Endothelial cell (in vitro differentiated cells): ENCODE data around the gene CHM. TPM values are rescaled to one million over a fixed set of nuclear protein-coding genes. Genes with fewer than 3 reads are reported as not detected.
"Not testable (repeated sequence)": the region's sequence is repeated elsewhere in the genome, so short reads cannot be mapped to it uniquely, and the experiment has no call there.

ENCODE experiments used
- DNase-seq: peaks from one replicate; pipeline ENCODE4 v3.0.0; 2021; ENCODE audit warnings: low spot score
- H3K27ac Mint-ChIP-seq: one replicate; pipeline ENCODE4 v1.8.0; 2021; ENCODE audit warnings: mixed read lengths, inconsistent platforms; ENCODE audit not compliant: unreplicated experiment
- H3K27me3 Mint-ChIP-seq: one replicate; pipeline ENCODE4 v1.8.0; 2021; ENCODE audit warnings: mild to moderate bottlenecking, moderate library complexity, mixed read lengths, inconsistent platforms; ENCODE audit not compliant: unreplicated experiment
- H3K36me3 Mint-ChIP-seq: one replicate; pipeline ENCODE4 v1.8.0; 2021; ENCODE audit warnings: mild to moderate bottlenecking, low read depth, mixed read lengths, inconsistent platforms; ENCODE audit not compliant: unreplicated experiment
- H3K4me1 Mint-ChIP-seq: one replicate; pipeline ENCODE4 v1.8.0; 2021; ENCODE audit warnings: mild to moderate bottlenecking, mixed read lengths, inconsistent platforms; ENCODE audit not compliant: unreplicated experiment
- H3K4me3 Mint-ChIP-seq: one replicate; pipeline ENCODE4 v1.8.0; 2021; ENCODE audit warnings: mild to moderate bottlenecking, mixed read lengths, inconsistent platforms; ENCODE audit not compliant: unreplicated experiment
- H3K9me3 Mint-ChIP-seq: one replicate; pipeline ENCODE4 v1.8.0; 2021; ENCODE audit warnings: mixed read lengths, inconsistent platforms; ENCODE audit not compliant: unreplicated experiment
- total RNA-seq: library from RNA; stranded (reverse); fragmentation: NEBNext Ultra II Directional; extraction: Animal tissue kit (Norgen Biotek cat#: 25700); gene quantifications from one replicate; pipeline ENCODE4 v1.2.1, GENCODE V29; 2021; ENCODE audit not compliant: unreplicated experiment
- TF ChIP-seq, protein P1 (sequence below): fragments of 200-600 bp; sonication (generic); IDR thresholded peaks from one replicate; pipeline ENCODE4 v1.5.0; 2021; ENCODE audit warnings: antibody characterized with exemption; ENCODE audit not compliant: unreplicated experiment

The CHM gene
- total RNA-seq, 1 donor from 2014 or later: 18.1 TPM

DNA sequence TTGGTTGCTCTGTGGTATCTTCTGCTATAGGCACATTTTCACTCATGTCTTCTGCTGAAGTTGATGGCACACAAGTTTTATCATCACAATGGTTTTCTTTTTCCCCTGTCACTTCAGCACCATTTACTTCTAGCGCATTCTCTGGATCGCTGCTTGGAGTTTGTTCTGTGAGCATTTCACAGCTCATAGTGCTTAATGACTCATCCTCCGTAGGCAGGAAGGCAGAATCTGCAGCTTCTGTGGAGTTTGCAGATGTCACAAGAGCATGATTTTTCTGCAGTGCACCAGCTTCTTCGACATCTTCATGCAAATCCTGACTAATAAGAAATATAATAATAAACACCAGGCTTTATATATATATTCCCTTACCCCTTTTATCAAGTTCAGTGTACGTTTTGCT lies 83.6 kb downstream of the CHM start:
- DNase-seq: no peak

DNA sequence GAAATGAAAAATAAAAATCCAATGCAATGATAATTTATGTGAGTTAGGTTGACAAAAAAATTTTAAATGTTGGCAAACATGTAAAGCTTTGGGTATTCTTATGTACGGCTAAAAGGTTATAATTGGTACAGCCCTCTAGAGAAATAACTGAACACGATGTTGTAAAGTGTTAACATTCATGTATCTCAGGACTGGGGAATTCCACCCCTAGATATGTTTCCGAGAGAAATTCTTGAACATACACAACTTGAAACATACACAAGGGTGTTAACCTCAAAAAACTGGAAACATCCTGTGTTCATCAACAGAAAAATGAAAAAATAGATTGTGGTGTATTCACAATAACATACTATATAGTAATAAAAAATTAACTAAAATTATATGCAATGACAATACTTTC lies 91.8 kb downstream of the CHM start:
- Mint-ChIP-seq H3K36me3 (peaks cover 15% of the 10 kb centered on the region), H3K9me3 (no peaks in the 10 kb centered on the region), H3K27me3 (peaks cover 2% of the 10 kb centered on the region), H3K4me3 (no peak overlapping the region), H3K4me1 (no peaks in the 10 kb centered on the region), H3K27ac (no peak overlapping the region)
- DNase-seq: no peak
- TF ChIP-seq, protein P1, sequence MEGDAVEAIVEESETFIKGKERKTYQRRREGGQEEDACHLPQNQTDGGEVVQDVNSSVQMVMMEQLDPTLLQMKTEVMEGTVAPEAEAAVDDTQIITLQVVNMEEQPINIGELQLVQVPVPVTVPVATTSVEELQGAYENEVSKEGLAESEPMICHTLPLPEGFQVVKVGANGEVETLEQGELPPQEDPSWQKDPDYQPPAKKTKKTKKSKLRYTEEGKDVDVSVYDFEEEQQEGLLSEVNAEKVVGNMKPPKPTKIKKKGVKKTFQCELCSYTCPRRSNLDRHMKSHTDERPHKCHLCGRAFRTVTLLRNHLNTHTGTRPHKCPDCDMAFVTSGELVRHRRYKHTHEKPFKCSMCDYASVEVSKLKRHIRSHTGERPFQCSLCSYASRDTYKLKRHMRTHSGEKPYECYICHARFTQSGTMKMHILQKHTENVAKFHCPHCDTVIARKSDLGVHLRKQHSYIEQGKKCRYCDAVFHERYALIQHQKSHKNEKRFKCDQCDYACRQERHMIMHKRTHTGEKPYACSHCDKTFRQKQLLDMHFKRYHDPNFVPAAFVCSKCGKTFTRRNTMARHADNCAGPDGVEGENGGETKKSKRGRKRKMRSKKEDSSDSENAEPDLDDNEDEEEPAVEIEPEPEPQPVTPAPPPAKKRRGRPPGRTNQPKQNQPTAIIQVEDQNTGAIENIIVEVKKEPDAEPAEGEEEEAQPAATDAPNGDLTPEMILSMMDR: no peak

More for the DNA sequence above, 83.6 kb downstream of the CHM start:
- H3K36me3 Mint-ChIP-seq: no peaks in the 10 kb centered on the region
- TF ChIP-seq, protein P1: no peak
- no peak overlapping the region for H3K27ac Mint-ChIP-seq
- no peaks in the 10 kb centered on the region for H3K9me3 Mint-ChIP-seq
- no peak overlapping the region for H3K4me3 Mint-ChIP-seq
- H3K4me1 Mint-ChIP-seq: no peaks in the 10 kb centered on the region
- no peaks in the 10 kb centered on the region for H3K27me3 Mint-ChIP-seq

DNA sequence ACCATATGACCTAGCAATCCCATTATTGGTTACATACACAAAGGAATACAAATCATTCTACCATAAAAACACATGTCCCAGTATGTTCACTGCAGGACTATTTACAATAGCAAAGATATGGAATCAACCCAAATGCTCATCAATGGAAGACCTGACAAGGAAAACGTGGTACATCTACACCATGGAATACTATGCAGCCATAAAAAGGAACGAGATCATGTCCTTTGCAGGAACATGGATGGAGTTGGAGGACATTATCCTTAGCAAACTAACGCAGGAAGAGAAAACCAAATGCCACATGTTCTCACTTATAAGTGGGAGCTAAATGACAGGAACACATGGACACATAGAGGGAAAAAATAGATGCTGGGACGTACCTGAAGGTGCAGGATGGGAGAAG lies 102.6 kb downstream of the CHM start:
- peaks cover 28% of the 10 kb centered on the region for H3K36me3 Mint-ChIP-seq
- DNase-seq, H3K9me3 Mint-ChIP-seq, H3K4me3 Mint-ChIP-seq, H3K27me3 Mint-ChIP-seq, H3K27ac Mint-ChIP-seq, H3K4me1 Mint-ChIP-seq: not testable (repeated sequence)

DNA sequence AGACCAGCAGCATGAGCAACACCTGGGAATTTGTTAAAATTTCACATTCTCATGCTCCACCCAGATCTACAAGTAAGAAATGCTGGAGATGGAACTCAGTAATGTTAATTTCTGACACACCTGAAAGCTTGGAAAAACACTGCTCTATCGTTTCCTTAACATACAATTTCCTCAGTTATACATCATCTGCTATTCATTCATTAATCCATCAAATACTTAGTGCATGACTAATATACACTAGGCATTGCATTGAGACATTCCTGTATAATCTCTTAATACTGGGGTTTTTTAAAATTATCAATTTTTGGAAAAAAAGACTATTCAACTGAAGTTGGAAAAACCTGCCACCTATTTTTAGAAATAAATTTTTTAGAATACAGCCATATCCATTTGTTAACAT lies 106.1 kb downstream of the CHM start:
- H3K4me1 Mint-ChIP-seq: no peaks in the 10 kb centered on the region
- no peak for DNase-seq
- H3K27me3 Mint-ChIP-seq: no peaks in the 10 kb centered on the region
- H3K36me3 Mint-ChIP-seq: peaks cover 19% of the 10 kb centered on the region
- H3K4me3 Mint-ChIP-seq: no peak overlapping the region
- TF ChIP-seq, protein P1: no peak
- no peak overlapping the region for H3K27ac Mint-ChIP-seq
- H3K9me3 Mint-ChIP-seq: no peaks in the 10 kb centered on the region

DNA sequence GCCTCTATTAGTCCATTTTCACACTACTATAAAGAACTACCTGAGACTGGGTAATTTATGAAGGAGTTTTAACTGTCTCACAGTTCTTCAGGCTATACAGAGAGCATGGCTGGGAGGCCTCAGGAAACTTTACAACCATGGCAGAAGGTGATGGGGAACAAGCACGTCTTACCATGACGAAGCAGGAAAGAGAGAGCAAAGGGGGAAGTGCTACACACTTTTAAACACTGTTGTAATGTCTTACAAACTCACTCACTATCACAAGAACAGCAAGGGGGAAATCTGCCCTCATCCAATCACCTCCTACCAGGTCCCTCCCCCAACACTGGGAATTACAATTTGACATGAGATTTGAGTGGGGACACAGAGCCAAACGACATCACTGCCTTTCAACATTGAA lies 107.4 kb downstream of the CHM start:
- H3K4me1 Mint-ChIP-seq, H3K4me3 Mint-ChIP-seq, H3K36me3 Mint-ChIP-seq, H3K9me3 Mint-ChIP-seq, H3K27ac Mint-ChIP-seq, H3K27me3 Mint-ChIP-seq, DNase-seq: not testable (repeated sequence)

DNA sequence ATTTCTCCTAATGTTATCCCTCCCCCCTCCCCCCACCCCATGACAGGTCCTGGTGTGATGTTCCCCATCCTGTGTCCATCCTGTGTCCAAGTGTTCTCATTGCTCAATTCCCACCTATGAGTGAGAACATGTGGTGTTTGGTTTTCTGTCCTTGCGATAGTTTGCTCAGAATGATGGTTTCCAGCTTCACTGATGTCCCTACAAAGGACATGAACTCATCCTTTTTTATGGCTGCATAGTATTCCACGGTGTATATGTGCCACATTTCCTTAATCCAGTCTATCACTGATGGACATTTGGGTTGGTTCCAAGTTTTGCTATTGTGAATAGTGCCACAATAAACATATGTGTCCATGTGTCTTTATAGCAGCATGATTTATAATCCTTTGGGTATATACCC lies 113.0 kb downstream of the CHM start:
- H3K4me3 Mint-ChIP-seq, DNase-seq, H3K4me1 Mint-ChIP-seq, H3K27me3 Mint-ChIP-seq, H3K36me3 Mint-ChIP-seq, H3K9me3 Mint-ChIP-seq, H3K27ac Mint-ChIP-seq: not testable (repeated sequence)

DNA sequence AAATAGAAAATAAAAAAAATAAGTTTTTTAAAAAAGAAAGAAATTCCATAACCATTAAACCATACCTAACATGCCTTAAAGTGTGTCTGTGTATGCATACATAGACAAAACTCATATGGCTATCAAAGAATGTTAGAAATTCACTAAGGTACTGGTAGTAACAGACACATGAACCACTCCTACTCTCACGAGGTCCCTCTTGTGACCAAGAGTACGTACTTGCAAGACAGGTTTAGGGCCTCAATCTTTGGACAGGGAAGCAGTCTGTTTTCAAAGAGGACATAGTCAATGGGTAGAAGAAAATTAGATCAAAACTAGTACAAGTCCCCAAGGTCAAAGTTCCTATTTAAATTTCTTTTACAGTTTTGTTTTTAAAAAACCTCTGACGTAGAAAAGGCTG lies 117.3 kb downstream of the CHM start:
- H3K36me3 Mint-ChIP-seq: no peaks in the 10 kb centered on the region
- H3K27me3 Mint-ChIP-seq: no peaks in the 10 kb centered on the region
- no peaks in the 10 kb centered on the region for H3K4me1 Mint-ChIP-seq
- H3K9me3 Mint-ChIP-seq: no peaks in the 10 kb centered on the region
- TF ChIP-seq, protein P1: no peak
- H3K4me3 Mint-ChIP-seq: no peak overlapping the region
- no peak for DNase-seq
- H3K27ac Mint-ChIP-seq: no peak overlapping the region
